Neural cell (in vitro differentiated cells): ENCODE measurements around the gene GABRG3. TPM values are rescaled to one million over a fixed set of nuclear protein-coding genes. Genes with fewer than 3 reads are reported as not detected.

ENCODE experiments used
- H2AFZ ChIP-seq: fragments of 200-600, 300-800 bp; sonication (generic), shearing (Covaris generic); 2 replicates; pipeline ENCODE4 v1.6.0; 2014; ENCODE audit warnings: low read depth, mild to moderate bottlenecking, antibody characterized with exemption, low read length, moderate library complexity
- H3F3A ChIP-seq: fragments of 200-600 bp; shearing (Covaris generic); 2 replicates; pipeline ENCODE4 v1.6.1; 2016; ENCODE audit warnings: mild to moderate bottlenecking, moderate library complexity, mixed read lengths, antibody characterized with exemption, low read length; ENCODE audit not compliant: insufficient read depth, poor library complexity, severe bottlenecking
- H3K27ac ChIP-seq: fragments of 200-600, 300-800 bp; sonication (generic), shearing (Covaris generic); 2 replicates; pipeline ENCODE4 v1.5.1; 2014; ENCODE audit warnings: mild to moderate bottlenecking, low read length, moderate library complexity
- H3K27me3 ChIP-seq: fragments of 300-800, 200-600 bp; sonication (generic), shearing (Covaris generic); 2 replicates; pipeline ENCODE4 v1.6.0; 2014; ENCODE audit warnings: mild to moderate bottlenecking, low read depth, low read length, moderate library complexity; ENCODE audit not compliant: insufficient read depth
- H3K36me3 ChIP-seq: fragments of 300-800, 200-600 bp; sonication (generic), shearing (Covaris generic); 2 replicates; pipeline ENCODE4 v1.5.1; 2014; ENCODE audit warnings: mild to moderate bottlenecking, antibody characterized with exemption, low read length, moderate library complexity; ENCODE audit not compliant: insufficient read depth
- H3K4me2 ChIP-seq: fragments of 300-800, 200-600 bp; sonication (generic), shearing (Covaris generic); 2 replicates; pipeline ENCODE4 v1.6.0; 2014; ENCODE audit warnings: mild to moderate bottlenecking, low read length
- H3K4me3 ChIP-seq: fragments of 300-800, 200-600 bp; sonication (generic), shearing (Covaris generic); 2 replicates; pipeline ENCODE4 v1.5.1; 2014; ENCODE audit warnings: mild to moderate bottlenecking, low read length, moderate library complexity
- H3K79me2 ChIP-seq: fragments of 200-600 bp; shearing (Covaris generic); replicated peaks from 2 replicates; pipeline ENCODE4 v1.6.0; 2014; ENCODE audit warnings: mild to moderate bottlenecking, low read length, moderate library complexity; ENCODE audit not compliant: insufficient read depth
- H3K9ac ChIP-seq: fragments of 300-800, 200-600 bp; sonication (generic), shearing (Covaris generic); 2 replicates; pipeline ENCODE4 v1.6.1; 2016; ENCODE audit warnings: mild to moderate bottlenecking, low read length, mixed read lengths
- H3K9me2 ChIP-seq: fragments of 200-600 bp; shearing (Covaris generic); 2 replicates; pipeline ENCODE4 v1.6.1; 2016; ENCODE audit warnings: mild to moderate bottlenecking, low read length, mixed read lengths; ENCODE audit not compliant: insufficient read depth
- H3K9me3 ChIP-seq: fragments of 200-600, 300-800 bp; sonication (generic), shearing (Covaris generic); 2 replicates; pipeline ENCODE4 v1.6.1; 2016; ENCODE audit warnings: mild to moderate bottlenecking, mixed run types, low read length, moderate library complexity, mixed read lengths
- H4K20me1 ChIP-seq: fragments of 200-600 bp; shearing (Covaris generic); 2 replicates; pipeline ENCODE4 v1.6.1; 2016; ENCODE audit warnings: mild to moderate bottlenecking, mixed run types; ENCODE audit not compliant: insufficient read depth
- CTCF ChIP-seq: fragments of 450-650 bp; IDR thresholded peaks from 2 replicates; pipeline ENCODE4 v1.5.1; 2014; ENCODE audit warnings: antibody characterized with exemption, mild to moderate bottlenecking, moderate library complexity; ENCODE audit not compliant: poor library complexity, severe bottlenecking
- EP300 ChIP-seq: fragments of 450-650 bp; conservative IDR thresholded peaks from 2 replicates; pipeline ENCODE4 v1.6.1; 2014; ENCODE audit warnings: antibody characterized with exemption, mild to moderate bottlenecking, moderate library complexity; ENCODE audit not compliant: poor library complexity, severe bottlenecking
- EZH2 ChIP-seq: fragments of 200-600, 300-800 bp; shearing (Covaris generic), sonication (generic); IDR thresholded peaks from 2 replicates; pipeline ENCODE4 v1.6.1; 2014; ENCODE audit warnings: antibody characterized with exemption, low read length, borderline replicate concordance, mild to moderate bottlenecking; ENCODE audit not compliant: insufficient read depth, poor library complexity, severe bottlenecking
- MXI1 ChIP-seq: fragments of 450-650 bp; conservative IDR thresholded peaks from 2 replicates; pipeline ENCODE4 v1.6.1; 2014; ENCODE audit warnings: antibody characterized with exemption, mild to moderate bottlenecking; ENCODE audit not compliant: poor library complexity, severe bottlenecking
- POLR2AphosphoS5 ChIP-seq: IDR thresholded peaks from 2 replicates; pipeline ENCODE4 v1.6.1; 2012
- RAD21 ChIP-seq: fragments of 450-650 bp; conservative IDR thresholded peaks from 2 replicates; pipeline ENCODE4 v1.6.1; 2014; ENCODE audit warnings: antibody characterized with exemption, mild to moderate bottlenecking, moderate library complexity
- SMC3 ChIP-seq: fragments of 450-650 bp; conservative IDR thresholded peaks from 2 replicates; pipeline ENCODE4 v1.6.1; 2014; ENCODE audit warnings: antibody characterized with exemption, mild to moderate bottlenecking, moderate library complexity; ENCODE audit not compliant: poor library complexity
- TAF1 ChIP-seq: IDR thresholded peaks from 2 replicates; pipeline ENCODE4 v1.6.1; 2012; ENCODE audit warnings: low read depth
- polyA plus RNA-seq: library from polyadenylated mRNA; depleted of rRNA; stranded (reverse); fragments of >200 nt; gene quantifications from 2 replicates; pipeline ENCODE4 v1.2.3, GENCODE V29; 2014
- TF ChIP-seq, protein P1 (sequence below): IDR thresholded peaks from 2 replicates; pipeline ENCODE4 v1.6.1; 2012; ENCODE audit warnings: borderline replicate concordance

The GABRG3 gene
- polyA plus RNA-seq, 1 donor from 2014 or later = 1.2 TPM

- TF ChIP-seq CTCF = no peak
- no peak for TF ChIP-seq RAD21
- no peak for TF ChIP-seq EP300
- TF ChIP-seq, protein P1, sequence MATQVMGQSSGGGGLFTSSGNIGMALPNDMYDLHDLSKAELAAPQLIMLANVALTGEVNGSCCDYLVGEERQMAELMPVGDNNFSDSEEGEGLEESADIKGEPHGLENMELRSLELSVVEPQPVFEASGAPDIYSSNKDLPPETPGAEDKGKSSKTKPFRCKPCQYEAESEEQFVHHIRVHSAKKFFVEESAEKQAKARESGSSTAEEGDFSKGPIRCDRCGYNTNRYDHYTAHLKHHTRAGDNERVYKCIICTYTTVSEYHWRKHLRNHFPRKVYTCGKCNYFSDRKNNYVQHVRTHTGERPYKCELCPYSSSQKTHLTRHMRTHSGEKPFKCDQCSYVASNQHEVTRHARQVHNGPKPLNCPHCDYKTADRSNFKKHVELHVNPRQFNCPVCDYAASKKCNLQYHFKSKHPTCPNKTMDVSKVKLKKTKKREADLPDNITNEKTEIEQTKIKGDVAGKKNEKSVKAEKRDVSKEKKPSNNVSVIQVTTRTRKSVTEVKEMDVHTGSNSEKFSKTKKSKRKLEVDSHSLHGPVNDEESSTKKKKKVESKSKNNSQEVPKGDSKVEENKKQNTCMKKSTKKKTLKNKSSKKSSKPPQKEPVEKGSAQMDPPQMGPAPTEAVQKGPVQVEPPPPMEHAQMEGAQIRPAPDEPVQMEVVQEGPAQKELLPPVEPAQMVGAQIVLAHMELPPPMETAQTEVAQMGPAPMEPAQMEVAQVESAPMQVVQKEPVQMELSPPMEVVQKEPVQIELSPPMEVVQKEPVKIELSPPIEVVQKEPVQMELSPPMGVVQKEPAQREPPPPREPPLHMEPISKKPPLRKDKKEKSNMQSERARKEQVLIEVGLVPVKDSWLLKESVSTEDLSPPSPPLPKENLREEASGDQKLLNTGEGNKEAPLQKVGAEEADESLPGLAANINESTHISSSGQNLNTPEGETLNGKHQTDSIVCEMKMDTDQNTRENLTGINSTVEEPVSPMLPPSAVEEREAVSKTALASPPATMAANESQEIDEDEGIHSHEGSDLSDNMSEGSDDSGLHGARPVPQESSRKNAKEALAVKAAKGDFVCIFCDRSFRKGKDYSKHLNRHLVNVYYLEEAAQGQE = no peak
- no peak for TF ChIP-seq EZH2
- no peak for TF ChIP-seq MXI1
- TF ChIP-seq SMC3 = no peak
- no peak for TF ChIP-seq POLR2AphosphoS5
- no peak for TF ChIP-seq TAF1
- Histone ChIP-seq H3K9me3 (no peaks in the 10 kb centered on the region), H3F3A (no peaks in the 10 kb centered on the region)
Observed at GRCh38 chr15:27268923-27269322, 297.9 kb downstream of the GABRG3 start.

DNA sequence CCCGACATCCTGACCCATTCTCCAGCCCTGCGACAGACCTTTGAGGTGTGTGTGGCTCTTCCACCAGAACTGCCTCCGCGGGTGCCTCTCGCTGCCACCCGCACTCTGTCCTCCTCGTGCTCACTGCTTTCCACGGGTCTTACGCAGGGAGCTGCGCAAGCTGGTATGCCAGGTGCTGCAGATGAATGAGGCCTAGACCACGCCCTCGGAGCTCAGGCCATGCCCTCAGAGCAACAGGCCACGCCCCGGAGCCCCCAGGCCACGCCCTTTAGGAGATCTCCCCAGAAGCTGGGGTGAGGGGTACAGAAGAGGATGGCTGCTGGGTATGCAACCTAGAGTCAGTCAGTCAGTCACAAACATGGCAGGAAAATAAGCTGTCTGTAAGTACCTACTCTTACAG, 300.3 kb downstream of the GABRG3 start:
- Histone ChIP-seq H3K27me3 (no peaks in the 10 kb centered on the region), H3K9me2 (no peaks in the 10 kb centered on the region), H3F3A (no peaks in the 10 kb centered on the region), H3K4me3 (no peak overlapping the region), H4K20me1 (no peaks in the 10 kb centered on the region), H2AFZ (no peak overlapping the region), H3K79me2 (no peaks in the 10 kb centered on the region), H3K27ac (no peak overlapping the region), H3K9me3 (no peaks in the 10 kb centered on the region), H3K9ac (no peak overlapping the region), H3K36me3 (no peaks in the 10 kb centered on the region), H3K4me2 (no peak overlapping the region)
- TF ChIP-seq SMC3 = no peak

More at GRCh38 chr15:27268923-27269322, 297.9 kb downstream of the GABRG3 start:
- H3K9ac ChIP-seq = no peak overlapping the region
- H4K20me1 ChIP-seq = no peaks in the 10 kb centered on the region
- no peak overlapping the region for H3K27ac ChIP-seq
- no peaks in the 10 kb centered on the region for H3K27me3 ChIP-seq
- no peak overlapping the region for H2AFZ ChIP-seq
- H3K79me2 ChIP-seq = no peaks in the 10 kb centered on the region
- H3K4me2 ChIP-seq = no peak overlapping the region
- no peaks in the 10 kb centered on the region for H3K36me3 ChIP-seq
- no peak overlapping the region for H3K4me3 ChIP-seq
- no peaks in the 10 kb centered on the region for H3K9me2 ChIP-seq

GRCh38 chr15:27272427-27272826, 301.4 kb downstream of the GABRG3 start:
- no peaks in the 10 kb centered on the region for H3K79me2 ChIP-seq
- no peak overlapping the region for H3K4me3 ChIP-seq
- no peak for TF ChIP-seq EZH2
- no peak for TF ChIP-seq EP300
- no peak for TF ChIP-seq POLR2AphosphoS5
- no peak for TF ChIP-seq TAF1
- TF ChIP-seq MXI1 = no peak
- TF ChIP-seq RAD21 = no peak
- TF ChIP-seq SMC3 = no peak
- TF ChIP-seq, protein P1 = no peak
- TF ChIP-seq CTCF = no peak
- no peaks in the 10 kb centered on the region for H3F3A ChIP-seq
- H4K20me1 ChIP-seq = no peaks in the 10 kb centered on the region
- no peak overlapping the region for H3K27ac ChIP-seq
- no peaks in the 10 kb centered on the region for H3K36me3 ChIP-seq
- H2AFZ ChIP-seq = no peak overlapping the region
- no peaks in the 10 kb centered on the region for H3K27me3 ChIP-seq
- H3K9ac ChIP-seq = no peak overlapping the region
- no peak overlapping the region for H3K4me2 ChIP-seq
- H3K9me2 ChIP-seq = no peaks in the 10 kb centered on the region
- no peaks in the 10 kb centered on the region for H3K9me3 ChIP-seq
